NB4 (cell line): ENCODE data around the gene RAP1GAP2.

Source experiments
- DNase-seq: peaks from one replicate; pipeline ENCODE4 v3.0.0; 2010; ENCODE audit warnings: low read depth
- H3K4me3 ChIP-seq: one replicate; pipeline ENCODE4 v1.5.1; 2011; ENCODE audit warnings: mild to moderate bottlenecking, low read depth, low read length, moderate library complexity
- CTCF ChIP-seq: IDR thresholded peaks from one replicate; pipeline ENCODE4 v1.5.1; 2012; ENCODE audit warnings: low read depth, low read length
- MAX ChIP-seq: IDR thresholded peaks from 2 replicates; pipeline ENCODE4 v1.6.1; 2011; ENCODE audit warnings: low read depth, low read length
- MYC ChIP-seq: IDR thresholded peaks from 2 replicates; pipeline ENCODE4 v1.6.1; 2011; ENCODE audit warnings: low read depth, low read length
- POLR2A ChIP-seq: IDR thresholded peaks from 2 replicates; pipeline ENCODE4 v1.6.1; 2011; ENCODE audit warnings: mild to moderate bottlenecking; ENCODE audit not compliant: insufficient read length; ENCODE audit errors: extremely low read depth

The RAP1GAP2 gene

DNA sequence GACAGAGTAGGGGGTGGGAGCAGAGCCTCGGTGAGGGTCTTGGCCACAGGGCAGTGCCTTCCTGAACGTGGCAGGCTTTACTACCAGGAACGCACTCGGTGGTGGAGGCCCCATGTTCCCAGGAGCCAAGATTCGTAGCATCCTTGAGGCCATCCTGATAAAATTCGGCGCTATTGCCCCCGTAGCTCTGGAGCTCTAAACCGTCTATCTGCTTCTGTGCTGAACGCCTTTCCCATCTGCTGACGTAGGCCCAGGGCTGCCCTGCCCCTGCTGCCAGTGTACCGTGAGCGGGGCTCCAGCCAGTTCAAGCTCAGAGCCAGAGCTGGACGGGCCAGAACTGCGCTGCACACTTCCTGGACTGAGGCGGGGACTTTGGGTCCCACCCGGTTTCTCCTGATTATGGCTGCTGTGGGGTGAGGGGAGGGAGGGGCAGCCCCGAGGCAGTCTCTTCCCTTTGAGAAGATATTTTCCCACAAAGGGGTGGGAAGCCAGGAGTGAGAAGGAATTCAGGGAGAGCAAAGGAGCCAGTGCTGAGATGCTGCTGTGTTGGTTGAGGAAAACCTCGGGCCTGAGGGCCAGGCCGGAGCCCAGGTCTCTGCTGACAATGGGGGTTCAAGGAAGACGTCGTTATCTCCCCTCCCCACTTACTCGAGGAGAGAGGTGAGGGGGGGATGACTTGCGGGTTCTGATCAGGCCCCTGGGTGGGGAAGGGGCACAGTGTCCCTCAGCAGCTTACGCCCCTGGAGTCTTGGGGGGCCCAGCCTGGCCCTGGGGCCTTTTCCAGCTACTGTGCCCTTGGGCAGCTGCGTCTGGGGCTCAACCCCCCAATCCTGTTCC is 237.7 kb downstream of the RAP1GAP2 start:
- TF ChIP-seq CTCF (no peak), POLR2A (no peak), MAX (no peak), MYC (no peak)
- H3K4me3 ChIP-seq: no peak overlapping the region
- no peak for DNase-seq

DNA sequence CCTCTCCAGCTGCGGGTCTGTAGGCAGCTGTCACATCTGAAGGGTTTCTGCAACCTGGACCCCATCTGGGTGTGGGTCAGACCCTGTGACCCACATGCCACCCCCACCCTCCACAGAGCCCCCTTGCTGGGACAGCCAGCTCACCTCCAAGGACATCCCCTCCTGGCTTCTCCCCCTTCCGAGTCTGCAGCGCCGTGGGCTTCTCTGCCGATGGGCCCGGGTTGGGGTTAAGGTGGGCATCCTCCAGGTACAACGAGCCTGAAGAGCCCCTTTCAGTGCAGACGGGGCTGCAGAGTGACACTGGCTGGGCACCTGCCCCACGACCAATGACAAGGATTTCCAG is 238.3 kb downstream of the RAP1GAP2 start:
- no peak overlapping the region for H3K4me3 ChIP-seq
- no peak for DNase-seq
- TF ChIP-seq MAX: no peak
- TF ChIP-seq MYC: no peak
- no peak for TF ChIP-seq CTCF
- TF ChIP-seq POLR2A: no peak

DNA sequence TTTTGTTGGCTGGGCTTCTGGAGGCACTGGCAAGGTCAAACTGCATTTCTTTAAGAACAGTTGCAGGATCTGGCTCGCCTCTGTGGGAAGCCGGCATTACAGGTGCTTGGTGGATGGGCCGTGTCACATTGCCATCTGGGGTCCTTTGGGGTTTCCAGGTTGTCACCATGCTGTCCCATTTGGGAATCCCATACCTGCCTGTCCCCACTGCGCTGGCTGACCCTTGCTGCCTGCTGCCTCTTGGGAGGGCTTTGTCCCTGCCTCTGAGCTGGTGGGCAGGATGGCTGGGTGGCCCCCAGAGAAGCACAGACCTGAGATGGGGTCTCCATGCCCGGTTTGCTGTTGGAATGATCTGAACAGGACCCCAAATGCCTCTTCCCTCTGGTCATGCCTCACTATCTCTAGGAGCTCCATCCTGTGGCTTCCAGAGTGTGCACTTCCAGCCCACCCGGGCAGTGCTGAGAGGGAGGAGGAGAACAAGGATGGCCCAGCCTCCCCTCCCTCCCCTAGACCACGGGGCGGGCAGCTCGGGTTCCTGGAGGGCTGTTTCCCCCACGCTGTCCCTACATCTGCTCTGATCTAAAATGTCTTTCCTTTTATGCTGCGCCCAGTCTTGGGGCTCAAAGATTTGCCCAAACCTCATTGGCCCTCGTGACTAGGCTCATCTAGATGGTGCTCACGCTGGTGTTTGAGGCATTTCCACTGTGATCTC is 239.2 kb downstream of the RAP1GAP2 start:
- DNase-seq: no peak
- no peak overlapping the region for H3K4me3 ChIP-seq
- no peak for TF ChIP-seq MYC
- no peak for TF ChIP-seq CTCF
- TF ChIP-seq POLR2A: no peak
- TF ChIP-seq MAX: no peak

DNA sequence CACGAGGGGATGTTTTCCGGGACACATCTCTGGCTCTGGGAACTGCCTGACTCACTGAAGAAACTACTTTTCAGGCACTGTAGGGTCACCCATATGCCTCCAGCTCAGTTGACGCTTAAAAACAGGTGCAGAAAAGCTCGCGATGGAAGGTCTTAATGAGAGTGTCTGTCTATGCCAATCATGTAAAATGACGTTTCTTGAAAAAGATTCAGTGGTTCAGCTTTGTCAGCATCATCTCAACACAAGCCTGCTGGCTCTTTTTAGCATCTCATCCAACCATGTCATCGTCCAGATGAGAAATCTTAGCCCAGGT is 239.7 kb downstream of the RAP1GAP2 start:
- TF ChIP-seq MAX: no peak
- no peak for TF ChIP-seq POLR2A
- TF ChIP-seq CTCF: no peak
- TF ChIP-seq MYC: no peak
- DNase-seq: no peak
- H3K4me3 ChIP-seq: no peak overlapping the region

DNA sequence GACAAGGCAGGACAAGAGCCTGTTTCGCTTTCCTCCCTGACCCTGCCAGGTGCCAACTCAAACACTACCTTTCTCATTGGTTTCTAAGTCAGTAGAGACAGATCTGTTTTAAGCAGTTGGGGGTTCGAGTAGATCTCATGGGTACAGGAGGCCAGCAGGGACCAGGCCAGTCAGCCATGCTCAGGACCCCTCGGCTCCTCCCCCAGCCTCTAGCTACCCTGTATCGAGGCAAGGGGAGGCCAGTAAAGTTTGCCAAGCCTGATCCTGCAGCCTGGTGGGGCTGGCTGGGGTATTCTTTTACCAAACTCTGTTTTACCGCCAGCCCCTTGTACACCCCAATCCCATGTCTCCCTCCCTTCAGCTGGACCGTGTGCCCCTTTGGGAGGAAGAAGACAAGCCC is 240.6 kb downstream of the RAP1GAP2 start:
- no peak for DNase-seq
- TF ChIP-seq CTCF: no peak
- TF ChIP-seq MYC: no peak
- no peak for TF ChIP-seq MAX
- TF ChIP-seq POLR2A: no peak
- H3K4me3 ChIP-seq: no peak overlapping the region
